GM19328 (cell line): Measurements from ENCODE around the gene PPP3CA.
"Not testable (repeated sequence)": the region's sequence is repeated elsewhere in the genome, so short reads cannot be mapped to it uniquely, and the experiment has no call there.

Experiments
- ATAC-seq: cut with Tn5 transposase; IDR thresholded peaks from one replicate; pipeline ENCODE4 v1.9.1; 2021; ENCODE audit warnings: mild to moderate bottlenecking, moderate library complexity; ENCODE audit not compliant: unreplicated experiment

PPP3CA gene

GRCh38 chr4:101148551-101148950, 198.8 kb downstream of the PPP3CA start:
- no peak for ATAC-seq

- ATAC-seq = no peak
Observed at GRCh38 chr4:101147283-101147682, 200.0 kb downstream of the PPP3CA start.

- ATAC-seq = no peak
Observed at GRCh38 chr4:101145021-101145420, 202.3 kb downstream of the PPP3CA start.

- no peak for ATAC-seq
Observed at GRCh38 chr4:101142259-101142658, 205.1 kb downstream of the PPP3CA start.

- no peak for ATAC-seq
Observed at GRCh38 chr4:101141855-101142254, 205.5 kb downstream of the PPP3CA start.

GRCh38 chr4:101141230-101141629, 206.1 kb downstream of the PPP3CA start:
- no peak for ATAC-seq

DNA sequence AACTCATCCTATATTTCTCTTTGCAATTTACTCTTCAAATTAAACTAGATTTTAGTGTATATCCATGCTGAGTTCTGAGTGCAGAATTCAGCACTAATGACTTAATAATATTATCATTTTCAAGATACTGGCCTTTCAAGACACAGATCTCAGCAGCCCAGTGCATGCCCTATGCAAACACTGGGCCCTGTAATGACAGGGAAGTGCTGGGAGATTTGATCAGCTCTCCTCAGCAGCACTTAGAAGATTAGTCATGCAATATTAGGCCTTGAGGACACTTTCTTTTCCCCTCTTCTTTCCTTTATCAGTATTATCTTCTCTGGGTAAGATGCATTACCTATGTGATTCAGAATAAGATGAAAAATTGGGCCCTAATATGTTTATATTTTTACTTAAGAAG, 207.1 kb downstream of the PPP3CA start:
- ATAC-seq = no peak

DNA sequence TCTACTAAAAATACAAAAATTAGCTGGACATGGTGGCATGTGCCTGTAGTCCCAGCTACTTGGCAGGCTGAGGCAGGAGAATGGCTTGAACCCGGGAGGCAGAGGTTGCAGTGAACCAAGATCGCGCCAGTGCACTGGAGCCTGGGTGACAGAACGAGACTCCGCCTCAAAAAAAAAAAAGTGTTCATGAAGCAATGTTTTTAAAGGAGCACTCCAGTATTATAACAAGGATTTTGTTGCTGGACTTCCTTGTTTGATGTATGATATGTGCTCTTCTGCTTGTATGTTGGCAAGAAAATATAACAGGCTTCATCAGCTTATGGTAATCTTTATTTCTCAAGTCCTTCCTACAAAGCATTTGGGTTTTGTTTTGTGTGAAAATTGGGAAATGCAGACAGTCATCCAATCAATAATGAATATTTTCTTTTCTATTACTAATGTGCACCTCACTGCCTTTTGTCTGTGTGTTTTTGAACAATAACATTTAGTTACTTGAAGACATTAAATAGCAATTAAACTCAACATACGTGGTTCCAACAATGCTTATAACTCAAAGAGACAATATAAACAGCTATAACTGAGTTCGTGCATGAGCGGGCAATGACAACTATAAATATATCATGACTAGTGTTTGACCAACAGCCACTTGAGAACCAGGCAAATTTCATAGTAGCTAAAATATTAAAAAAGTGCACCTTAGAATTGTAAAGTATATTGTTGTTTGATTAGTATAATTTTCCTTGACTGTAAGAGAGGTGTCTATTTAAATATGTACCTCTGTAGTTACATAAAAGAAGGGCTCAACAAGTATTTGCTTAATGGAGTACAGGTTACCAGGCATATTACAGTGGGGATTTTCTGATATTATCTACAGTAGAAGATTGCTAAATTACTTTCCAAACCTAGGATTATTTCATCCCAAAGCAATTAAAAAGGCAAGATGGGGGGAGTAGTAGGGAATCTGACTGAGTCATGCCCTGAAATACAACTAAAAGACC, 210.7 kb downstream of the PPP3CA start:
- no peak for ATAC-seq

GRCh38 chr4:101135371-101136010, 211.8 kb downstream of the PPP3CA start:
- ATAC-seq = no peak

GRCh38 chr4:101131058-101131457, 216.3 kb downstream of the PPP3CA start:
- not testable (repeated sequence) for ATAC-seq

- ATAC-seq = not testable (repeated sequence)
Observed at GRCh38 chr4:101128898-101129297, 218.4 kb downstream of the PPP3CA start.

GRCh38 chr4:101128473-101128872, 218.9 kb downstream of the PPP3CA start:
- ATAC-seq = no peak

GRCh38 chr4:101127176-101127790, 220.0 kb downstream of the PPP3CA start:
- ATAC-seq = no peak

- ATAC-seq = no peak
Observed at GRCh38 chr4:101126059-101126458, 221.3 kb downstream of the PPP3CA start.

GRCh38 chr4:101125045-101125942, 222.0 kb downstream of the PPP3CA start:
- ATAC-seq = no peak

GRCh38 chr4:101123231-101123630, 224.1 kb downstream of the PPP3CA start:
- no peak for ATAC-seq

DNA sequence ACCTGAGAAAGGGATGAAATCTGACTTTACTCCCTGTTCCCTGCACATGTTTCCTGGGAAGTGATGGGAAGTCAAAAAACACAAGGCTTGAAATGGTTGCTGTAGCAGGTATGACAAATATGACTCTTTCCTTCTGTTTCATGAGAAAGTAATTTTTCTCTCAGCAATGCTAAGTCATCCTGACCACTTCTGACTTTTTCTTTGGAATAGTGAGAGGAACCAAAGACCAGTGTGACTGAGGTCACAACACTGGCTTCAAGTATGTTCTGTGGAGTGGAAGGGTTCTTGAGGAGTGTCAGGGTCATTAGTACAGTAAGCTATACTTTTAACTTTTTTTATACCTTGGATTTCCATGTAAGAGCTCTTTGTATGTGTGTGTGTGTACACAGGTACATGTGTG, 225.3 kb downstream of the PPP3CA start:
- ATAC-seq = no peak

GRCh38 chr4:101119141-101119540, 228.2 kb downstream of the PPP3CA start:
- ATAC-seq = no peak

DNA sequence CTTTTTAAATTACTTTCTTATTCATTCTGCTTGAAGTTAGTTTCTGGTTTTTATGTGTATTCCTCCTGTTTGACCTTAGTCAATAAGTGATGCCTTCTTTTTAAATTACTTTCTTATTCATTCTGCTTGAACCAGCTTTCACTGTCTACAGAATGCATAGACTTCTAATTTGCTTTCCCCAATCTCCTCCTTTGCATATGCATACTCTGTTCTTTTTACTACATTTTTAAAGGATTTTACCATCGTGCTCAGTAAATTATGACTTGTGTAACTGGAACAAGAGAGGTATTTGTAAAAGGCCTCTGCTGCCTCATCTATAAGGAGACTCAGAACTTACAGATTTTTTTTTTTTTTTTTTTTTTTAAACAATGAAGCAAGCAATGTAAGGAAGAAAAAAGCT, 228.7 kb downstream of the PPP3CA start:
- no peak for ATAC-seq

GRCh38 chr4:101115887-101116286, 231.4 kb downstream of the PPP3CA start:
- no peak for ATAC-seq

DNA sequence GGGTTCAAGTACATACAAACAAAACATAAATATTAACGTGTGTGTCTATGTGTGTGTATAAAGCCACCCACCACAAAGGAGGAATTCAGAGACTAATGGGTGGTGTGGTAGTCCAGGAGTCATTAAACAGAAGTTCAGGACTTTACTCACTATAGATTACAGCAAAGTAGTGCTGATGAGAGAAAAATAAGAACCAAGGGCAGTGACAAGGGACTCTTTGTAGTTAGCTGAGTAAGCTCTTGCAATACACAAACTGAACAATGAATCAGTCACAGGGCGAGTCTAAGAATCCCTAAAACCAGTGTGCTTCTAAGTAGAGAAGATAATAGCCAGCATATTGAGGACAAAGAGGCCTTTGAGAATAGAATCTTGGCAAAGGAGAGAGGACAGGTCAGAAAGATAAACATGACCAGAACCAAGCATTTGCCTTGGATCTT, 232.4 kb downstream of the PPP3CA start:
- ATAC-seq = no peak
